Colon (tissue), 2 donors: ENCODE measurements around the gene USB1.

Source experiments
- FAIRE-seq: peaks from 2 replicates; lab custom pipeline; 2012; peaks lifted over from hg19 to GRCh38; lab: Jason Lieb, UNC
- donor health status: control.
- donor health status: control.

Gene USB1

DNA sequence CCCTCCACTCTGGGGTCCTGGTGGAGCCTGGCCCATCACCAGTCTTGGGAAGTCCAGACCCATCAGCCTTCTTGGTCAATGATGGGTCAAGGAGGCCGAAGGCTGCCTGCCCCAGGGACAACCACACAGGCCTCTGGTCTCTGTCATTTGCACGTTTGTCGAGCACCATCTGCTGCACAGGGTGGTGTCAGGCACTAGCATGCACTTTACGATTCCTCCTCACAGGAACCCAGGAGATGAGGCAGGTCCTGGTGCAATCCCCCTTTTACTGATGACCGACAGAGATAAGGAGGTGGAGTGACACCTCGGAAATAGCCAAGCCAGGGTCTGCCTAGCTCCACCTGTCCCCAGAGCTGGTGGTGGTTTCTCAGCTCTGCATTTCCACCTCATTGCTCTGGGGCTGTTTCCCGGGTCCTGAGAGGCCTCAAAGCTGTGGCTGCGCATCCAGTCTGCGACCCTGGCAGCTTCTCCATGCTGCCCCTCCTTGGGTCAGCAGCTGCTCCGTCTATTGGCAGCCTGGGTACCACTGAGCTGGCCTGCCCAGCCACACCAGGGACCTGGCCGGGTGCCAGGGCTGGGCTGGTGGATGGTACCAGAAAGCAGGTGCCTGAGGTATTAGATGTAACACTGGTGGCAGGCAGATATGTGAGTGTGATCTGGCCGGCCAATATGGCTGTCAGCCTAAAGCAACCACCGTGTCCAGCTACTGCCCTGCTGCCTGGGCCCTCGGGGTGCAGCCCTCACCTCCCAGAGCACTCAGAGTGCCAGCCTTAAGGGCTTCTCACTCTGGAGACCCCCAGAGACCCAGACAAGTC, 34.4 kb downstream of the USB1 start:
- FAIRE-seq: no peak

DNA sequence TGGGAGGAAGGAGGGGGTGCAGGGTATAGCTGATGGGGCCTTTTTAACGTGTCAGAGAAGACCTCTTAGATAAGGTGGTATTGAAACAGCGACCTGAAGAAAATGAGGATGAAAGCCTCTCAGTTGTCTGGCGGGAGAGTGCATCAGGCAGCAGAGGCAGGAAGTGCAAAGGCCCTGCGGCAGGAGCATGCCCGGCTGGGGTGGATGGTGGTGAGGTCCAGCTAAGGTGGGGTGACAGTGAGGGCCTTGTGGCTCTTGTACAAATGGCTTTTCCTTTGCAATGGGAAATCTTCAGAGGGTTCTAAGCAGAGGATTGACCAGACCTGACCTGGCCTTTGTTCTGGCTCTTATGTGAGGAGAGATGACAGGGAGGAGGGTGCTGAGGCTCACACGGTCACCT, 35.7 kb downstream of the USB1 start:
- no peak for FAIRE-seq

DNA sequence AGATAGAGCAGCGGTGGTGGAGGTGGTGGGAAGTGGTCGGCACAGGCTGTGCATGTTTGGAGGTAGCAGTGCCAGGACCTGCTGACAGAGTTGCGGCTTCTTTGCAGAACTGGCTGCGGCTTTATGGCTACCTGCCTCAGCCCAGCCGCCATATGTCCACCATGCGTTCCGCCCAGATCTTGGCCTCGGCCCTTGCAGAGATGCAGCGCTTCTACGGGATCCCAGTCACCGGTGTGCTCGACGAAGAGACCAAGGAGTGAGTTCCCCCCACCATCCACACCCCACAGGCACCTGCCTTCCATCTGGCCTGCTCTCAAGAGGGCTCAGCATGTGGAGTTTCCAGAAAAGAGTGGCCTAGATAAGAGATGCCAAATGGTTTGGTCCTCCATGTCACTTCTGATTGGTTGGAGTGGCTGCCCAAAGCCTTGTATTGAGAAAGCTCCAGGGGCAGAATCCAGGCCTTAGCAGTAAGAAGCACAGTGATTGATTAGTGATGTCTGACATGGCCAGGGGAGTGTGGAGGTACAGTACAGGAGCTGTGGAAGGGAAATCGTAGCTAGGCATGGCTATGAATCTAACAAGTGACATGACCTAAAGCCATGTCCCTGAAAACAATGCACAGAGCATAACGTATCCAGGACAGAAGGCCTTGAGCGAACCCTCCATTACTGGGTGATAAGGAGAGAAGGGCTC, 36.3 kb downstream of the USB1 start:
- FAIRE-seq: no peak

DNA sequence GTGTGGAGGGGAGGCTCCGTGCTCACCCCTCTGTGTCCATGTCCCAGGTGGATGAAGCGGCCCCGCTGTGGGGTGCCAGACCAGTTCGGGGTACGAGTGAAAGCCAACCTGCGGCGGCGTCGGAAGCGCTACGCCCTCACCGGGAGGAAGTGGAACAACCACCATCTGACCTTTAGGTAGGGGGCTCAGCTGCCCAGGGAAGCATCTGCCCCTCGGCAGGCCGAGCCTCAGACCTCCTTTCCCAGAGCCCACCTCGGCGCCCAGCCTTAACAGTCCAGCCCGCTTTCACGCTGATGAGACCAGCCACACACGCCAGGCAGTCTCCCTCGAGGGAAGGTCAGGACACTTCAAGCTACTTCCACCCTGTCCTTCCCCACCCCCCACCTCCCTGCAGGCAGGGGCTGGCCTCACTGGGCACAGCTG, 37.0 kb downstream of the USB1 start:
- no peak for FAIRE-seq

DNA sequence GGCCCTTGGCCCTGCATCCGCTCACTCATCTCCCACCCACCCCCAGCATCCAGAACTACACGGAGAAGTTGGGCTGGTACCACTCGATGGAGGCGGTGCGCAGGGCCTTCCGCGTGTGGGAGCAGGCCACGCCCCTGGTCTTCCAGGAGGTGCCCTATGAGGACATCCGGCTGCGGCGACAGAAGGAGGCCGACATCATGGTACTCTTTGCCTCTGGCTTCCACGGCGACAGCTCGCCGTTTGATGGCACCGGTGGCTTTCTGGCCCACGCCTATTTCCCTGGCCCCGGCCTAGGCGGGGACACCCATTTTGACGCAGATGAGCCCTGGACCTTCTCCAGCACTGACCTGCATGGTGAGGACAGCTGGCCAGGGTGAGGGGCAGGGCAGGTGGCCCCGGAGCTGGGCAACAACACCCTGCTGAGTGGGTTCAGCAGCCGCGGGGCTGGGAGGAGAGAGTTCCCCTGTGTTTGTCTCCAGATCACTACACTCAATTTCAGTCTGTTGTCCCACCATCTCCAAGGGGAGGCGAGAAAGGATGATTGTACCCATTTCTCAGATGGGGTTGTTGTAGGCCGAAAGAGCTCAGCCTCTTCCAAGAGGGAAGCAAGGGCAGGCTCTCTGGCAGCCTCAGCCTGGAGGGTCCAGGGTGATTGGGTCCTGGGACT, 38.8 kb downstream of the USB1 start:
- no peak for FAIRE-seq

DNA sequence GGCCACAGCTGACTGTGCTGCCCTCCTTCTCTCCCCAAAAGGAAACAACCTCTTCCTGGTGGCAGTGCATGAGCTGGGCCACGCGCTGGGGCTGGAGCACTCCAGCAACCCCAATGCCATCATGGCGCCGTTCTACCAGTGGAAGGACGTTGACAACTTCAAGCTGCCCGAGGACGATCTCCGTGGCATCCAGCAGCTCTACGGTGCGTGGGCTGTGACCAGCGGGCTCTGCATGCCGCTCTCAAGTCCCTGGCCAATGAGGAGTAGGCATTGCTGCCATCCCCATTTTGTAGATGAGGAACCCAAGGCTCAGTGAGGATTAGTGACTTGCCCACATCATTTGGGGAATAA, 39.3 kb downstream of the USB1 start:
- no peak for FAIRE-seq

DNA sequence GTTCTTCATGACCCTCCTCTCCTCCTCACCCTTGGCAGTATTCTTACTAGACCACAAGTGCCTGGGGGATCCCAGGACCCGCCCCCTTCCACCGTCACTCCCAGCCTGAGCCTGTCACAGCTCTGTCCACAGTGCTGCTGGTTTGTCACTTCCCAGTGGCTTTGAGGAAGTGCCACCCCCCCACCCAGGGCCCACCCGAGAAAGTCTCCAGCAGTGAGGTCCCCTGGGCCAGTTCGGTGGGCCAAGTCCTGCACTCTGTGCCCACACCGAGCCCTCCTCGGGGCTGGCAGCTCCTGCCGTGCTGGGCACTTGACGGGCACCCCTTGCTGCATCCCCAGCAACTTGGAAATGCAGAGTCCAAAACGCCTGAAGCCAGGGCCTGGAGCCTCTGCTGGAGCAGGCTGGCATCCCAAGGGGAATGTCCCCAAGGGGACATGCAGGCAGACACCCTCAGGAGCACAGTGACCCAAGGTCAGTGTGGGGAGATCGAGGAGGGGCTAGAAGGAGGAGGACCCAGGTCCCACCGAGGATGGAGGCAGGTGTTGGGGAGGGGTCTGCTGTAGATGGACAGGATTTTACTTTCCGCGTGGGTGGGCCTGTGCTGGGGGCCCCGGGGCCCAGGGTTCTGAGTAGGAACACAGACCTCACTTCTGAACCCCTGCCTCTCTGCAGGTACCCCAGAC, 39.9 kb downstream of the USB1 start:
- FAIRE-seq: no peak

DNA sequence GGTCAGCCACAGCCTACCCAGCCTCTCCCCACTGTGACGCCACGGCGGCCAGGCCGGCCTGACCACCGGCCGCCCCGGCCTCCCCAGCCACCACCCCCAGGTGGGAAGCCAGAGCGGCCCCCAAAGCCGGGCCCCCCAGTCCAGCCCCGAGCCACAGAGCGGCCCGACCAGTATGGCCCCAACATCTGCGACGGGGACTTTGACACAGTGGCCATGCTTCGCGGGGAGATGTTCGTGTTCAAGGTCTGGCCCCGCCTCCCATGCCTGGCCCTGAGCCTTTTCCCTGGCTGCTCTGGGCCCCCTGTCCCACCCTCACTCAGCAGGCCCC, 40.4 kb downstream of the USB1 start:
- FAIRE-seq: no peak

DNA sequence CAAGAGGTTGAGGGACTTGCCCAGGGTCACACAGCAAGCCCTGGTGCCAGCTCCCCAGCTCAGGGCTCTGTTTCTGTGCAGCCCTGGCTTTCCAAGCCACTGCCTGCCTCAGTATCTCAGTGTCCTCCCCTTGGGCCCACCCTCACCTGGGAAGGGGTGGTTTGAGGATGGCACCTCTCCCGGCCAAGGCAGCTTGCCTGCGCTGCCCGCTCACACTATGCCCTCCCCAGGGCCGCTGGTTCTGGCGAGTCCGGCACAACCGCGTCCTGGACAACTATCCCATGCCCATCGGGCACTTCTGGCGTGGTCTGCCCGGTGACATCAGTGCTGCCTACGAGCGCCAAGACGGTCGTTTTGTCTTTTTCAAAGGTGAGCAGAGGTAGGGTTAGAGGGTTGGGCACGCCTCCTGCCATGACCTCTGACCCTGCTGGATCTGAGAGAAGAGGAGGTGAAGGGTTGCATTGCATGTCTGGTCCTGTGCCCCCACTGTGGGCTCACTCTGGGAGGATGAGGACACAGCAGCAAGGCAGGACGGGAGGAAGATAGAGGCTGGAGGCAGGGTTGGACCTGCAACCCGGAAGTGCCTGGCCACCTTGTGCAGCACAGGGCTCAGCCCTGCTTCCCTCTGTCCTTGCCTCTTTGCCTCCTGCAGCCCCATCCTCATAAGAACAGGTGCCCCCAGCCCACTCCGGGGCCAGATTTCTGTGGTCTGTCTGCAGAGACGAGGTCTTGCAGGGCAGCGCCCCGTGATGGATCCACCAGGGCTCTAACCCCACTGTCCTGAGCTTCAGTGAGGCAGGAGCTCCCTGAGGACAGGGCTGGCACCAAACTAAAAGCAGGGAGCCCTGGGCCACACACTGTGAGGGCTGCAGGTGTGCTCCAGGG, 41.0 kb downstream of the USB1 start:
- FAIRE-seq: no peak

DNA sequence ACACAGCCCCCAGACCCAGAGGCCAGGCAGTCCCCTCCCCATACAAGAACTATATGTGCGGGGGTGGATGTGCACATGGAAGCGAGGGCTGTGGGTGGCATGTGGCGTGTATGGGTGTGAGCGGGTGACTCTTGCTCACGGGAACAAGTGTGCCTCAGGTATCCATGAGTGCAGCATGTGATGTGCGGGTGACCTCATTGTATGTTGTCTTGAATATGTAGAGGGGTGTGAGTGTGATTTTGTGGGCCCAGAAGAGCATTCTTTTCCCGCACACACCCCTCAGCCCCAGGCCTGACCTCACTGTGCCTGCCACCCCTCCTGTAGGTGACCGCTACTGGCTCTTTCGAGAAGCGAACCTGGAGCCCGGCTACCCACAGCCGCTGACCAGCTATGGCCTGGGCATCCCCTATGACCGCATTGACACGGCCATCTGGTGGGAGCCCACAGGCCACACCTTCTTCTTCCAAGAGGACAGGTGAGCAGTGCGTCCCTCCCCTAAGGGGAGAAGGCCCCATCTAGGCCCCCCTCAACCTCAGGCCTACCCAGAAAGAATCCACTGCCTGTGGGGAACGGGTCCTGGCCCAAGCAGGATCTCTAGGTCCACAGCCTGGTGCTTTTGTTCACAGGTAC, 41.8 kb downstream of the USB1 start:
- FAIRE-seq: no peak

DNA sequence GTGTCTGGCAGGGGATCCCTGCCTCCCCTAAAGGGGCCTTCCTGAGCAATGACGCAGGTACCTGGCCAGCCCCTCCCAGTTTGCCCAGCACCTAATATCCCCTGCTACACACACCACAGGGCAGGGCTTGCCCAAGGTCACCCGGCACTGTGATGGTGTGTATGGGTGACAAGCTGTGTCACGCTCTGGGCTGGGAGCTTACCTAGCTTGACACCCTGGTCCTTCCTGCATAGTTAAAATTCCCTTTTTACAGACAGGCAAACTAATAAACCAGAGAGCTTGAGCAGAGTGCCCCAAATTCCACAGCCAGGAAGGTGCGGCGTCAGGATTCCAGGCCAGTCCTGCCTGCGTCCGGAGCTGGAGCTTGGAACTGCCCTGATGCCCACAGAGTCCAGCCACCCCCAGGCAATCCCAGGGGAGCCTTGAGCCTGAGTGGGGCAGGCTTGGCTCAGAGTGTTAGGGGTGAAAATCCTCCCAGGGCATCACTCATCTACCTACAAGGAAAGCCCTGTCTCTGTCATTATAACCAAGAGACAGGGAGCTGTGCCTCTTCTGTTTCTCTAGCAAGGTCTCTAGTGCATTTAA, 42.5 kb downstream of the USB1 start:
- no peak for FAIRE-seq

DNA sequence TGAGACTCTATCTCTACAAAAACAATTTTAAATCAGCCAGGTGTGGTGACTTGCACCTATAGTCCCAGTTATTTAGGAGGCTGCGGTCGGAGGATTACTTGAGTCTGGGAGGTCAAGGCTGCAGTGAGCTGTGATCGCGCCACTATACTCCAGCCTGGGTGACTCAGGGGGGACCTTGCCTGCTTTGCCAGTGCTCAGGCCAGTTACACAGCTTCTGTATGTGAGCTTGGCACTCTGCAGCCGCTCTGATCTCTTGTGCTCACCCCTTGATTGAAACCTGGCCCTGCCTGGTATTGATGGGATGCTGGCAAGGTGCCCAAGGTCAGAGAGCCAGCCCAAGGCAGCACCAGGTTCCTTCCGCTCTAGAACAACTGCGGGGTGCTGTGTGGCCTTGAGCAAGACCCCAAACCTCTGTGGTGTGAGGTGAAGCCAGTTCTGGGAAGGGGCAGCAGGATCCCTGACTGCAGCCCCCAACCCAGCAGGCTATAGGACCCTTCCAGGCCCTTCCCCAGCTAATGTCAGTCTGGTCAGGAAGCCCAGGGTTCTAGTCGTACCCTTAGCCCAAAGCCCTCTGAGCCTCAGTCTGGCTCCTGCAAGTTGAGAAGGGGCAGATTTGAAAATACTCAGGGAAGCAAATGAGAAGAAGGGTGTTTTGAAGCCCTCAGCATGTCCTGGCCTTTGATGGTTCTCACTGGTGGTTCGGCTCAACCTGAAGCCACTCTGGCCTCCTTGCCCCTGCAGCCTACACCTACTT, 43.2 kb downstream of the USB1 start:
- FAIRE-seq: no peak

DNA sequence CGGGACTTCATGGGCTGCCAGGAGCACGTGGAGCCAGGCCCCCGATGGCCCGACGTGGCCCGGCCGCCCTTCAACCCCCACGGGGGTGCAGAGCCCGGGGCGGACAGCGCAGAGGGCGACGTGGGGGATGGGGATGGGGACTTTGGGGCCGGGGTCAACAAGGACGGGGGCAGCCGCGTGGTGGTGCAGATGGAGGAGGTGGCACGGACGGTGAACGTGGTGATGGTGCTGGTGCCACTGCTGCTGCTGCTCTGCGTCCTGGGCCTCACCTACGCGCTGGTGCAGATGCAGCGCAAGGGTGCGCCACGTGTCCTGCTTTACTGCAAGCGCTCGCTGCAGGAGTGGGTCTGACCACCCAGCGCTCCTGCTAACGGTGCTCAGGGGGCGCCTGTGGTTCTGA, 43.9 kb downstream of the USB1 start:
- no peak for FAIRE-seq

DNA sequence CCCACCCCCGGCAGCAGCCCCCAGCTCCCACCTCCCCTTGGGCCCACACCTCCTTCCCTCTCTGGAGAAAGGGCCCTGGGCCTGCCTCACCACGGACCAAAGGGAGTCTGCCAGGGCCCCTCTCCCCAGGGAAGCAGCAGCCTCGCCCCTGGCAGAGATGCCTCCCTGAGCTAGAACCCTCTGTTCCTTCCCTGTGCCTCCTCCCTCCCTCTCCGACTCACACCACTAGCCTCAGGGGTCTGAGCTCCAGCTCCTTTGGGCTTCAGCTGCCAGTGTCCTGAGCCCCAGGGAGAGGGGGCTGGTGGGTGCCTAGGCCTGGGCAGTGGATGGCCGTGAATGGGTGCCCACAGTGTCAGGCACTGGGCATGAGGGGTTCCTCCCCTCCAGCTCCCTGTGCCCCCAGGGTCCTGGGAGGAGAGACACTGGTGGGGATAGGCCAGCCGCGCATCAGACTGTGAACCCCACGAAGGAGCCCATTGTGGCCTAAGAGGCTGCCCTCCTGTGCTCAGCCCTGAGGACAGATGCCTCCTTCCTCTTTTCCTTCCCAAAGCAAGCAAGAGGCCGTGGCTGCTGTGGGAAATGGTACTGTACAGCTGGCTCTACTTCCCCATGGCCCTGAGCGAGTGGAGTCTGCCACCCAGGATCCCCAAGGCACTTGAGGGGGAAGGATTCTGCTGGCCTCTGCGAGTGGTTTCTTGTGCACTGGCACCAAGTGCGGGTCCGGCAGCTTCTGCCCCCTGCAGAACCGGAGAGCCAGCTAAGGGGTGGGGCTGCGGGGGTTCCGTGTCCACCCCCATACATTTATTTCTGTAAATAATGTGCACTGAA, 45.1 kb downstream of the USB1 start:
- no peak for FAIRE-seq

DNA sequence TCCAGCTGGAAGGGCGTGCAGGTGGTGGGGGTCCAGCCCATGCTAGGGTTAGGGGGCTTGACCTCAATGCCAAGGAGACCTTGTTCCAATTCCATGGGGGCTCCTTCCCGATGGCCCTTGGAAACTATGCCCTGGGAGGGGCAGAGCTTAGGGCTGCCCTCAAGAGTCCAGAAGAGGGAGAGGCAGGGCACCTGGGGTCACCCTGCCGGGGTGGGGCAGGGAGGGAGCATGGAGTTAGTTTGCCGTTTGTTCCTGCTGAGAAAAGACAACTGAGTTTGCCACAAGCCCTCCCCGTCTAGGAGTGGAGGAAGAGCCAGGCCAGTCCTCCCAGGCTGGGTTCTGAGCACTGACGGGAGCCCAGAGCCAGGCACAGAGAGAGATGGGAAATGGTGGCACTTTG, 45.7 kb downstream of the USB1 start:
- no peak for FAIRE-seq

DNA sequence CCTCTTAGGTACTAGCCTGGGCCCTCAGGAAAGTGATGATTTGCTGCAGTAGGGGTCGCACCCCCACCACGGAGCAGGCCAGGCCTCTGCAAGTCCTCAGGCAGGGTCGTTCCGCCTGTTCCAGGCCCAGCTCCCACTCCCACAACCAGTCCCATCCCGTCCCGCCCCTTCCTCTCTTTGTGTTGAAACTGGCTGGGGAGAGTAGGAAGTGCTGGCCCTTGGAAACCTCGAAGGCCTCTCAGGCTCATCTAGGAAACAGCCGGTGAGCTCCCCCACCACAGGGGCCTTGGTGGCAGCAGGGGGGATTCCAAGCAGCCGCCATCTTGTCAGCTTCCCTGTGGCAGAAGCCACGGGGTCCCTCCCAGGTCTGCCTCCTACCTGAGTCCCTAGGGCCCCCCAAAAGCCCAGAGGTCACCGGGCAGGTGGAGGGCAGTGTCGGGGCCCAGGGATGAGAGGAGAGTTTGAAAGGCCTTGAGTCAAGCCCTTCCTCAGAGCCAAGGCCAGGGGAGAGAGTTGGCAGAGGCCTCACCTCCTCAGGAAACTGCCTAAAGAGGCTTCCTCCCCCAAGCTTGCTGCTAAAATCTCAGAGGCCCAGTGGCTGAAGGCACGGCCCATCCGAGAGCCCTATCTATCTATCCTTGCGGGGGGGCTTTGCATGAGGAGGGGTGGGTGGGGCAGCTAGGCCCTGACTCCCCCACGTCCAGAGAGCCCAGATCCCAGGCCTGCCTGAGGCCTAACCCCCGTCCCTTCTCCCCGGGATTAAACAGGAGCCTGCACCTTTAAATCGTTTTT, 46.5 kb downstream of the USB1 start:
- FAIRE-seq: no peak

DNA sequence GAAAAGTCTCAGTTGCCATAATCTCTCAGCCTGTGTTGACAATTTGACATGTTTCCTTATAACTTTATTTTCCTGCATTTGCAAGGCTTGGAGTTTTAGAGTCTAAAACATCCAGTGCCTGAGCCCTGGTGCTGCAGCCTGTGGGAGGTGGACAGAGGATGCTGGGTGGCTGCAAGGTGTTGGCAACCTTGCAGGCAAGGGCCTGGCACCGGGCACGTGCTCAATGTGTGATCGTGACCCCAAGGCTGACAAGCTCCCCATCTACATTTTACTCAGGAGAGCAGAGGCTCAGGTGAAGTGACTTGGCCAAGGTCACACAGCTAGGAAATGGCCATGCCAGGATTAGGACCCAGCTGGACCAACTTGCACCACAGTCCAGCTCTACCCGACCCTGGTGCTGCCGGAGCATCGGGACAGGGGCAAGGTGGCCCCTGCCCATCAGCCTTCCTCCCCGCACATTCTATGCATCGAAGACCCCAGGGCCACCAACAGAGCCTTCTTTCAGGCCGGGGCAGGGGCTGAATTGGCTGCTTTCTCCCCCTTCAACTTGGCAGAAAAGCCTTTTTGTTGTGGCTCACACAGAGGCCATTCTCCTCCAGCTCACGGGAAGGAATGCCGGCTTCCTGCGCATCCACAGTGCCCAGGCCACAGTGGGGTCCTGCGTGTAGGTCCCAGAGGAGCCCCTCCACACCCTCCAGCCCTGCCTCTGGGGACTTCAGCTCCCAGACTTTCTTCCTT, 47.5 kb downstream of the USB1 start:
- FAIRE-seq: no peak
